Stimulated activated CD8-positive, alpha-beta memory T cell treated with anti-CD3 and anti-CD28 coated beads, Interleukin-12 subunit alpha, Interleukin-12 subunit beta, amount 100 ng/mL, for 24 hours (primary cell): ENCODE results near the gene INPP5B.
"Not testable (repeated sequence)": the region's sequence is repeated elsewhere in the genome, so short reads cannot be mapped to it uniquely, and the experiment has no call there.

Experiments used
- DNase-seq: peaks from one replicate; pipeline ENCODE4 v3.0.0-alpha.2; 2020; ENCODE audit errors: extremely low read depth

INPP5B gene

DNA sequence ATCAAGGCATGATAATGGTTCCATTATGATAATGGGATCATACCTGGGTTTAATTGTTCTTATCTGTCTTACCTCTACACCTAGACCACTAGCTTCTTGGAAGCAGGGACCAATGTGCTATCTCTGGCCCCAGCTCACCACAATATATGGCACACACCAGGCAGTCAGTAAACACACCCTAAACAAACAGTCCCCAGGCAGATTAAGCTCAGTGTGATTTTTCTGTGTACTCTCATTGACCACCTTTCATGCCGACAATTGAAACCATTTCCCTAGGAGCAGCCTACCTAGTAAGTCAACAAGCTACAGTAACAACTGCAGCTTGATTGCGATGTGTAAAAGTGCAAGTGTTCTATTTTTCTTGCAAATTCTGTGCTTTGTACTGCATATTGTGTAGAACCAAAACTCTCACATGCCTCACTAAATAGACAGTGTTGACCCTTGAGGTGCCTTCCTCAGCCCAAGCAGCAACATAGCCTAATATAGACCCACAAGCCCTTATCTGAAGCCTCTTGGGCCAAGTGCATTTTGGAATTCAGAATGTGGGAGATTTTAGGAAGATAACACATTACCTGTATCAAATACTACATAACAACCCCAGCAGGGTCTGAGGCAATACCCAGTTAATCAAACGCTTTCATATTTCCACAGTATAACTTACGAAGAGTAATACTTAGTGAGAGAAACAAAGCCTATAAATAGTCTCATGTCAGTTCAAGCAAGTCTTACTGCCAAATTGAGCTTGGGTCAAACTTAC is 32.0 kb downstream of the INPP5B start:
- DNase-seq = no peak

DNA sequence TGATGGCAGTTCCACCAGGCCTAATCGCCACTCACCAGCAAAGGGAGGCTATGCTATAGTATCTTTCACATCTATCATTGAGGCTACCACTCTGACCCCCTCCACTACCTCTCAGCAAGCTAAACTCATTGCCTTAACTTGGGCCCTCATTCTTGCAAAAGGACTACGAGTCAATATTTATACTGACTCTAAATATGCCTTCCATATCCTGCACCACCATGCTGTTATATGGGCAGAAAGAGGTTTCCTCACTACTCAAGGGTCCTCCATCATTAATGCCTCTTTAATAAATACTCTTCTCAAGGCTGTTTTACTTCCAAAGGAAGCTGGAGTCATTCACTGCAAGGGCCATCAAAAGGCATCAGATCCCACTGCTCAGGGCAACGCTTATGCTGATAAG is 35.4 kb downstream of the INPP5B start:
- not testable (repeated sequence) for DNase-seq

DNA sequence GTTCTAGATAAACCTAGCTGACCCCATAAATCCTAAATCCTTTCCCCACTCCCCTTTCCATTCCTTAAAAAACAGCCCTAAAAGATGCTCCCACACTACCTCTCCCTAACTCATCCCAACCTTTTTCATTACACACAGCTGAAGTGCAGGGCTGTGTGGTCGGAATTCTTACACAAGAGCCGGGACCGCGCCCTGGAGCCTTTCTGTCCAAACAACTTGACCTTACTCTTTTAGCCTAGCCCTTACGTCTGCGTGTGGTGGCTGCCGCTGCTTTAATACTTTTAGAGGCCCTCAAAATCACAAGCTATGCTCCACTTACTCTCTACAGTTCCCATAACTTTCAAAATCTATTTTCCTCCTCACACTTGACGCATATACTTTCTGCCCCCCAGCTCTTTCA is 36.0 kb downstream of the INPP5B start:
- DNase-seq = not testable (repeated sequence)

DNA sequence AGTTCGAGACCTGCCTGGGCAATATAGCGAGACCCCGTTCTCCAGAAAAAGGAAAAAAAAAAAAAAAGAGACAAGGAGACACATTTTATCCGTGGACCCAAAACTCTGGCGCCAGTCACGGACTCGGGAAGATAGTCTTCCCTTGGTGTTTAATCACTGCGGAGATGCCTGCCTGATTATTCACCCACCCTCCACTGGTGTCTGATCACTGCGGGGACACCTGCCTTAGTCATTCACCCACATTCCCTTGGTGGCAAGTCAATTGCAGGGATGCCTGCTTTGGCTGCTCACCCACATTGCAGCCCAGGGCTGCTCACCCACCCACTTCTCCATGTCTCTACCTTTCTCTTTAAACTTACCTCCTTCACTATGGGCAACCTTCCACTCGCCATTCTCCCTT is 38.3 kb downstream of the INPP5B start:
- DNase-seq = not testable (repeated sequence)

DNA sequence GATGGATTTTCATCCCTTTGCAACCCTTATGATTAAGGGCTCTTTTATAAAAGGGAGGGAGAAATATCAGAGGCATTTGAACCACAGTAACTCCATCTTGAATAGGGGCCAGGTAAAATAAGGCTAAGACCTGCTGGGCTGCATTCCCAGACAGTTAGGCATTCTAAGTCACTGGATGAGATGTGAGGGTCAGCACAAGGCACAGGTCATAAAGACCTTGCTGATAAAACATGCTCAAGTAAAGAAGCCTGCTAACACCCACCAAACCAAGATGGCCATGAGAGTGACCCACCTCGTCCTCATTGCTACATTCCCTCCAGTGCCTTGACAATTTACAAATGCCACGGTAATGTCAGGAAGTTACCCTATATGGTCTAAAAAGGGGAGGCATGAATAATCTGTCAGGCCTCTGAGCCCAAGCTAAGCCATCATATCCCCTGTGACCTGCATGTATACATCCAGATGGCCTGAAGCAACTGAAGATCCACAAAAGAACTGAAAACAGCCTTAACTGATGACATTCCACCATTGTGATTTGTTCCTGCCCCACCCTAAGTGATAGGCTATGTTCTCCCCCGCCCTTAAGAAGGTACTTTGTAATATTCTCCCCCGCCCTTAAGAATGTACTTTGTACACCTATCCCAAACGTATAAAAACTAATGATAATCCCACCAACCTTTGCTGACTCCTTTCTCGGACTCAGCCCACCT is 39.3 kb downstream of the INPP5B start:
- DNase-seq = not testable (repeated sequence)

DNA sequence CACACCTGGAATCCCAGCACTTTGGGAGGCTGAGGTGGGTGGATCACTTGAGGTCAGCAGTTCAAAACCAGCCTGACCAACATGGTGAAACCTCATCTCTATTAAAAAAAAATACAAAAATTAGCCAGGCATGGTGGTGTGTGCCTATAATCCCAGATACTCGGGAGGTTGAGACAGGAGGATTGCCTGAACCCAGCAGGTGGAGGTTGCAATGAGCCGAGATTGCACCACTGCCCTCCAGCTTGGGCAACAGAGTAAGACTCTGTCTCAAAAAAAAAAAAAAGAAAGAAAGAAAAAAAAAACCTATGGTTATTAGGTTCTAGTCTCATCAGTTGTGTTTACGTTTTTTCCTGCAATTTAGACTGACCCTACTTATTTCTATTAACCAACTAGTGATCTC is 40.3 kb downstream of the INPP5B start:
- not testable (repeated sequence) for DNase-seq

DNA sequence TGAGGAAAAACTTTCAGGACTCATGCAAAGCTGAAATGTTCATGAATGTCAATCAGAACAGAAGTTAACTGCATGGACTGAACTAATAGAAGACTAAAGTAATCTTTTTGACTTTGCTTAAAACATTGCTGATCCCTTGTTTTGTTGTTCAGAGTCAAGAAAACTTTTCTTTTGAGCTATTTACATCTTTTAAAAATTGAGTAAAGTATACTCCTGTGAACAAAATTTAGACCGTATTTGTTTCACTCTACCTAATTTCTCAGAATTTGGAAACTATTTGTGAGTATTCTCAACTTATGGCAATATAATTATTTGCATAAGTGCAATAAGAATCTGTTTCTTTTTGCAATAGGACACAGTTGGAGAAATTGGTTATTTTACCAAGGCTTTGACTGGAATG is 41.1 kb downstream of the INPP5B start:
- no peak for DNase-seq

DNA sequence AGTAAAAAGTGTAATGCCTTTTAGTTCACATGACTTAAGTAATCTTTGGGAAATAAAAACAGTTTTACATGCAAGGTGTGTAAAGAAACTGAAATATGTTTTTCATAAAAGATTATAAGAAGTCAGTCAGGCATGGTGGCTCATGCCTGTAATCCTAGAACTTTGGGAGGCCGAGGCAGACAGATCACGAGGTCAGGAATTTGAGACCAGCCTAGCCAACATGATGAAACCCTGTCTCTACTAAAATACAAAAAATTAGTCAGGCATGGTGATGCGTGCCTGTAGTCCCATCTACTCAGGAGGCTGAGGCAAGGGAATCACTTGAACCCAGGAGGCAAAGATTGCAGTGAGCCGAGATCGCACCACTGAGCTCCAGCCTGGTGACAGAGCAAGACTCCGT is 42.9 kb downstream of the INPP5B start:
- not testable (repeated sequence) for DNase-seq

DNA sequence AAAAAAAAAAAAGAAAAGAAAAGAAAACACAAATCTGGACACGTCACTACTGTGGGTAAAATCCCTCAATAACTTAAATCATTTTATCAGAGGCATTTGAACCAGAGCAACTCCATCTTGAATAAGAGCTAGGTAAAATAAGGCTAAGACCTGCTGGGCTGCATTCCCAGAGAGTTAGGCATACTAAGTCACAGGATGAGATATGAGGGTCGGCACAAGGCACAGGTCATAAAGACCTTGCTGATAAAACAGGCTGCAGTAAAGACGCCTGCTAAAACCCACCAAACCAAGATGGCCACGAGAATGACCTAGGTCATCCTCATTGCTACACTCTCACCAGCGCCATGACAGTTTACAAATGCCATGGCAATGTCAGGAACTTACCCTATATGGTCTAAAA is 43.9 kb downstream of the INPP5B start:
- DNase-seq = no peak

DNA sequence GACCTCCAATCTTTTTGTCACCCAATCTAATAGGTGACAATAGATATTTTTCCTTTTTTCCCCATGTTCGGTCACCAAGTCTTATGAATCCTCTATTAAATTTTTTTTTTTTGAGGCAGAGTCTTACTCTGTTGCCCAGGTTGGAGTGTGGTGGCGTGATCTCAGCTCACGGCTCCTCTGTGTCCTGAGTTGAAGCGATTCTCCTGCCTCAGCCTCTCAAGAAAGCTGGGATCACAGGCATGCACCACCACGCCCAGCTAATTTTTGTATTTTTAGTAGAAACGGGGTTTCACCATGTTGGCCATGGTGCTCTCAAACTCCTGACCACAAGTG is 45.0 kb downstream of the INPP5B start:
- no peak for DNase-seq

DNA sequence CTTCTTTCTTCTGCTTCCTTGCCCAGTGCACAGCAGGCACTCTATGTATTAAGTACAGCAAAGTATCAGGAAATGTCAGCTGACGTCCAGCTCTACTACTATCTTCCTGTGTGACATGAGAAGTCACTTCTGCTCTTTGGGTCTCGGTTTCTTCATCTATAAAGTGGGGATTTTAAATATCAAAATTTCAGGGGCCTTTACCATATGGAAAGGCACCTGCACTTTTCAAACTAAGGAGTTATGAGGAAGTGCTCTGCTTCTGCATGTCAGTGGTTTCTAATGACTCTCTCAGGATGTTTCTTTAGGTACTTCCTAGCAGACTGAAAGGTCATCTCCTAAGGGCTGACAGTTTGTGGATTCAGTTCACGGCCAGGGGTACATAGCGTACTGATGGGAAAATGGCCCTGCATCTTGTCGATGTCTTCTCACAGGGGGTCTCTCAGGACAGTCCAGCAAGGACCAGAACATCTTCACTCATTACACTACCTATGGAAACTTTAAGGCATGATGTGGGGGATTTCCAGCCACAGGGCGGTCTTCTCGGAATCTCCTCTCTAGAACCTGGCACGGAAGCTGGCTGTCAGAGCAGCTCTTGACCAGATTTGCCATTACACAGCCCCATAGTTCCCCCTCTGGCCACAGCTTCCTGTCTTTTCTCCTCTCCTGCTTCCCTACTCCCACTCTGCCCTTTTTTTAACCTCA is 45.5 kb downstream of the INPP5B start:
- DNase-seq = no peak

DNA sequence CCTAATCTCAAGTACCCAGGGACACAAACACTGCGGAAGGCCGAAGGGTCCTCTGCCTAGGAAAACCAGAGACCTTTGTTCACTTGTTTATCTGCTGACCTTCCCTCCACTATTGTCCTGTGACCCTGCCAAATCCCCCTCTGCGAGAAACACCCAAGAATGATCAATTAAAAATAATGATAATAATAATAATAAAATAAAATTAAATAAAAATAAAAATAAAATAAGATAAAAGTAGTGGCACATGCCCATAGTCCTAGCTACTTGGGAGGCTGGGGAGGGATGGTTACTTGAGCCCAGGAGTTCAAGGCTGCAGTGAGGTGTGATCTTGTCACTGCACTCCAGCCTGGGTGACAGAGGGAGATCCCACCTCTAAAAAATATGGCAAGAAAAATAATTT is 49.3 kb downstream of the INPP5B start:
- not testable (repeated sequence) for DNase-seq

DNA sequence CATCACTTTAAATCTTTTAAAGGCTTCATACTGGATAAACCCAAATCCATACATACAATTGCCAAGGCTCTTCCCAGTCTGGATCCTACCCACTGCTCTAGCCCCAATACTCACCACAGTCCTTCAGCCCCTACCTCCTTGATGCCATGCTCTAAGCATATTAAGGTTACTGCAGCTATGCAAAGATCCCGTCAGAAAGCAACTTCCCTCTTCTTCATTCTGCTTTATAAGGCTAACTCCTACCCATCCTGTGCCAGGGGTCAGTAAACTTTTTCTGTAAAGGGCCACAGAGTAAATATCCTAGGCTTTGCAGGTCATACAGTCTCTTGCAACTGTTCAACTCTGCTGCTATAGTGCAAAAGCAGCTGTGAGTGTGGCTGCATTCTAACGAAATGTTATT is 53.2 kb downstream of the INPP5B start:
- DNase-seq = no peak

DNA sequence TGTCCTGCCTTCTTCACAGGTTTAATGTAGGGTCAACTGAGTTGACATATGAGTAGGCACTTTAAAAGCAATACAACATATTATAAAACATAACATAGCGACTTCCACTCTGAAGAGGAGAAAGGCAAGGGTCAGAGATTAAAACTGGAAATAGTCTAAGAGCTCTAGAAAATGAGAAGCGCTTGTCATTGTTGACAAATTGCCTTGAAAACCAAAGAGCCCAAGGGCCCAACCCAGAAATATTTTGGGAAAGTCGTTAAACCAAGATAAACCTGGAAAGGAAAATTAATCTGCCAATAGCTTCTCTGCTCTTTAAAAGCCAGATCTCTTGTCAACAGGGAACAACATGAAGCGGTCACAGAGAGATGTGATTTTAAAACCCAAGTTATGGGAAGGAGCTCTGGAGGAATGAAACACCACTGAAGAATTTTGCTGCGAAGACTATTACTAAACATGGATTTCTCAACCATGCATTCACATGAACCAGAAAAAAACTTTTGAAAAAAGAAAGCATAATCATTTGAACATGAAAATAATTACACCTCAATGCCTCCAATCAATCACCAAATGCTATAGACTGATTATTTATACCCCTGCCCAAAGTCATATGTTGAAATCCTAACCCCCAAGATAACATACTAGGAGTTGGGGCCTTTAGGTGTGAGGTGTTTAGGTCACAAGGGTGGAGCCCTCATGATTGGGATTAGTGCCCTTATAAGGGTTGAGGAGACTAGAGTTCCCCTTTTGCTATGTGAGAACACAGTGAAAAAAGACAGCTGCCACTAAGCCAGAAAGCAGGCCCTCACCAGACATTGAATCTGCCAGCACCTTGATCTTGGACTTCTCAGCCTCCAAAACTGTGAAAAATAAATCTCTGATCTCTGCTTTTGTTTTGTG is 54.5 kb downstream of the INPP5B start:
- no peak for DNase-seq

DNA sequence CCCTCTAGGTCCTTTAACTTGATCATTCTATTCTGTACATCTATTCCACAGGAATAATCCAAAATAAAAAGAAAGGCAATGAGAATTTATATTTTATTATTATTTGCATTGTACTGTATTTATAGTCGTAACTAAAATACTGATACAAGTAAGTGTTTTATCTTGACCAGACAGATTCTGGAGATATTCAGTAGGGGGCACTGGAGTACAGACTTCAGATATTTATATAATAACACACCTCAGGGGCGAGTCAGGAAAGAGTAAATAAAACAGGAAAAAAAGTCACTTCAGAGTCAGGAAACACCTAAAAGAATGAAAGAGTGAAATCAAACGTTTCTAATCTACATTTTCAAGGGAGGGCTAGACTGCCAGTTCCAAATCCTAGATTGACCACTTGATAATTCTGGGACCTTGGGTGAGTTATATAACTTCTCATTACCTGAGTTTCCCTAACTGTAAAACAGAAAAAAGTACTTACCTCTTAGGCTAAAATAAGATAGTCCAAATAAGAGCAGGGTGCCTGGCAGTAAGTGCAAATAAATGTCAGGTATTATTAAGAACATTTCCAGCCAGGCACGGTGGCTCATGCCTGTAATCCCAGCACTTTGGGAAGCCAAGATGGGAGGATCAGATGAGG is 56.4 kb downstream of the INPP5B start:
- DNase-seq = no peak

DNA sequence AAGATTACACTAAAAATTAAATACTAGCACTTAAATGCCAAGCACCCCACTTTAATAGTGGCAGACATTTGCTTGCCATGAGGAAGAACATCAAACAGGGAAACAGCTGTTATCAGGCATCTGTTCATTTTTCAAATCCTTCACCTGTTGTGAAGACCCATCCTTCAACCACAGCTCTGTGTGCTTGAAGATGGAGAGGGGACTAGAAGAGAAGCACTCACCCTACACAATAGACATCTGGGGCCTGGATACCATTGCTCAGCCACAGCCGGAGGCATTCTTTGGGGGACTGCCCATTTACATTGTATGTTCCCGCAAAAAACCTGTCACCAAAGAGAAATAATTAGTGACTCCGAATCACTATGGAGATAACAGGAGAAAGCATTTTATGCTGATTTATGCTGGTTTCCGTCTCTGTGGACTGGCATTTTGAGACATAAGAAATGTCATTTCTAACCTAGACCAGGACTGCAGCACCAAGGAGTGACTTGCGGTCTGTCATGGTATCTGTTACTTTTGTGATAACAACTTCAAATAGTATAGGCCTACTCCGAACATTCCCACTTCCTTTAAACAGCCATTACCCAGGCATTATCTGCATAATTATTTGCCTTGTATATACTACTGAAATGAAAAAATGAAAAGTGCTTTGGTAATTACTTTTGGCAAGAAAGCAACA is 58.7 kb downstream of the INPP5B start:
- no peak for DNase-seq

DNA sequence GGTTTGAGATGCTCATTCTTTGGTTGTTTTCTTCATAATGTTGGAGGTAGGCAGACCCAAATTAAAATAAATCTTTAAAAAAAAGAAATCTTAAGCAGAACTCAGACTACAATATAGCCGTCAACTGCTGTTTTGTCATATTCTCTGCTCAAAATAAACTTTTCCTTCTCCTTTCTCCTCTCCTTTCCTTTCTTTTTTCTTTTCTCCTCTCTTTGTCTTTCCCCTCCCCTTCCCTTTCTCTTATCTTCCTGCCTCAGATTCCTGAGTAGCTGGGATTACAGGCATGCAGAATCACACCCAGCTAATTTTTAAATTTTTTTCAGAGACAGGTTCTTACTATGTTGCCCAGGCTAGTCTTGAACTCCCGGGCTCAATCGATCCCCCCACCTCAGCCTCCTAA is 62.7 kb downstream of the INPP5B start:
- DNase-seq = no peak

DNA sequence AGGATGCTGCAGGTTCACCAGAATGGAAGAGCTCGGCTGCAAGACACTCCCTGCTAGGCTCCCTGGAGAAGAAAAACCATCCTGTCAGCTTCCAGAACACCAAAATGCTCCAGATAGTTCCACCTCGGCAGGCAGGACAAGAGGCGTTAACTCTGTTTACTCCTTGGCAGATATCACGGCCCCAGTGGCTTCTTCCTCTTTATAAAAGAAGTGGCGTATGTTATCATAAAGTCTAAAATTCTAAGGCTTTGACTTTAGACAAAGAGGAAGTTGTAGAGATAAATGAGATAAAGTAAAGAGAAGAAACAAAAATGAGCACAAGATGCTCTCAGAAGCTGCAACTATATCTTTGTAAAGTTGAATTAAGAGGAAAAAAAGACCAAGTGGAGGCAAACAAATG is 63.2 kb downstream of the INPP5B start:
- DNase-seq = no peak

DNA sequence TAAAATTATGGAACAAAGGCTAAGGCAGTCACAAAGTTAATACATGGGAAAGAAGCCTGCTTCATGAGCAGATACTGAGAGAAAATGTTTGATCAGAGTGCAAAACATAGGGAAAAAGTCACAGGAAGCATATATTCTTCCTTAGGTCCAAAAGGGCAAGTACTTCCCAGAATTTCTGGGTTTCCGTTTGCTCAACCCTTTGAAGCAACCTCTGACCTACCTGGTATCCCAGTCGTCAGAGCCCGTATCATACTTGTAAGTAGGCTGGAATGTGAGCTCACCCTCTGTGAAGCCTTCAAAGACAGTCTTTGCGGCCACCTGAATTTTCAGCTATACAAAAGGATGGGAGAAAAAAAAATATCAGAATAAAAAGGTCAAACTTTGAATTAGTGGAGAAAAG is 67.0 kb downstream of the INPP5B start:
- no peak for DNase-seq

DNA sequence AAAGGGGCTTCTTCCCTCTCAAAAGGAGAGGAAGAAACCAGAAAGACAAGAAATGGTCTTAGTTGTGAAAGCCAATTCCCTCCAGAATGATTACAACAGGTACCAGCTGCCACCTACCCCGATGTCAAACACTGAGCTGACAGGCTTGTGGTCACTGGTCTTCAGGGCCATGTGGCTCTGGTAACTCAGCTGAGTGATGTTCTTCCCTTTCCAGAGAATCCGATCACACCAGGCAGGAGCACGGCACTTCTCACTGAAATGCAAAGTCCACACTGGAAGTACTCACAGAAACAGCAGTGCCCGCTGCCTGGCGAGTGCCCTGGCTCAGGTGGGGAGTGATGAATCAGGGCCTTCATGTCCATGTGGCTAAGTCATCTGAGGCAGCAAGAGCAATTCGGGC is 68.8 kb downstream of the INPP5B start:
- DNase-seq = no peak

DNA sequence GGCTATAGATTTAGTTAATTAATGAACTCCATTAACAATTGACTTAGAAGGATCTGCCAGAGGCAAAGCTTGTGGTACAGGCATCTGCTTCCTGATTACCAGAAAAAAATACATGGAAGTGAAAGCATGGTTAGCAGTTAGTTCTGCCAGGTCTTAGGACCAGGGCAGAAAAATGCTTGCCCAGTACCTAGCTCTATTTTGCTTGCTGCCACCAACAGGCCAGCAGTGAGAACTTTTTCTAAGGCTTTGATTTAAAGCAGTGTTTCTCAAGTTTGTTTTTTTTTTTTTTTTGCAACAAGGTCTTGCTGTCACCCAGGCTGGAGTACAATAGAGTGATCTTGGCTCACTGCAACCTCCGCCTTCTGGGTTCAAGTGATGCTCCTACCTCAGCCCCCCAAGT is 71.0 kb downstream of the INPP5B start:
- DNase-seq = no peak
